ENCODE results near the gene CLEC7A.

CLEC7A gene

GRCh38 chr12:10130042-10130441 lies at the start of gene CLEC7A:
TSS of gene CLEC7A (minus strand) at chr12:10130199. CDS start at chr12:10130082, 117 bp downstream.
- DNase-seq = no peak

GRCh38 chr12:10179776-10180181 lies 49.8 kb upstream of the CLEC7A start:
- no peak for DNase-seq

GRCh38 chr12:10178821-10179220 lies 48.8 kb upstream of the CLEC7A start, which contains the start of gene TMEM52B:
TSS of gene TMEM52B (plus strand) at chr12:10179032. CDS start at chr12:10179575, 543 bp downstream.
- no peak for DNase-seq

GRCh38 chr12:10175846-10176636 lies 46.0 kb upstream of the CLEC7A start:
- no peak for DNase-seq

- no peak for DNase-seq
These were observed 45.1 kb upstream of the CLEC7A start for GRCh38 chr12:10174986-10175614.

GRCh38 chr12:10171973-10172728 lies 42.2 kb upstream of the CLEC7A start, which contains the start of gene OLR1:
TSS of gene OLR1 (minus strand) at chr12:10172132. CDS start at chr12:10172077, 55 bp downstream.
- no peak for DNase-seq

GRCh38 chr12:10170216-10170615 lies 40.2 kb upstream of the CLEC7A start:
- DNase-seq = no peak

GRCh38 chr12:10169104-10169503 lies 39.1 kb upstream of the CLEC7A start:
- no peak for DNase-seq

GRCh38 chr12:10167599-10167998 lies 37.6 kb upstream of the CLEC7A start:
- DNase-seq = no peak

- no peak for DNase-seq
These were observed 35.4 kb upstream of the CLEC7A start for GRCh38 chr12:10165421-10165820.

GRCh38 chr12:10163084-10163483 lies 33.1 kb upstream of the CLEC7A start:
- no peak for DNase-seq

GRCh38 chr12:10160617-10161385 lies 30.8 kb upstream of the CLEC7A start:
- no peak for DNase-seq

- no peak for DNase-seq
These were observed 29.3 kb upstream of the CLEC7A start for GRCh38 chr12:10159280-10159679.

GRCh38 chr12:10158406-10158805 lies 28.4 kb upstream of the CLEC7A start:
- no peak for DNase-seq

GRCh38 chr12:10155966-10156365 lies 26.0 kb upstream of the CLEC7A start:
- DNase-seq = no peak

- DNase-seq = no peak
These were observed 24.1 kb upstream of the CLEC7A start for GRCh38 chr12:10154145-10154496.

- peak; percentile 46 for DNase-seq
These were observed 23.5 kb upstream of the CLEC7A start for GRCh38 chr12:10153271-10154144.

GRCh38 chr12:10151621-10152020 lies 21.6 kb upstream of the CLEC7A start:
- no peak for DNase-seq

- no peak for DNase-seq
These were observed 17.9 kb upstream of the CLEC7A start for GRCh38 chr12:10147714-10148403.

GRCh38 chr12:10142976-10143589 lies 13.1 kb upstream of the CLEC7A start:
- no peak for DNase-seq

GRCh38 chr12:10140001-10140400 lies 10.0 kb upstream of the CLEC7A start:
- DNase-seq = peak; percentile 37

All from activated naive CD4-positive, alpha-beta T cell treated with anti-CD3 and anti-CD28 coated beads, Interleukin-2, amount 50 U/mL, for 16 hours (primary cell).